Lower lobe of right lung (tissue), 2 donors: ENCODE measurements around the gene KRT1. TPM values are rescaled to one million over a fixed set of nuclear protein-coding genes. Genes with fewer than 3 reads are reported as not detected.
A peak's percentile ranks its signal among the peaks of the same experiment; 100 is the strongest.

Experiments
- ATAC-seq, 2 donors: fragments of 200-7000 bp; cut with Tn5 transposase; one replicate each; pipeline ENCODE4 v1.9.1; 2020 to 2022; ENCODE audit warnings: mild to moderate bottlenecking in 2 of 2, moderate library complexity in 2 of 2
- DNase-seq: peaks from one replicate; pipeline ENCODE4 v3.0.0-alpha.2; 2020
- H3K27ac ChIP-seq: fragments of 200-600 bp; one replicate; pipeline ENCODE4 v1.8.0; 2022
- H3K27me3 ChIP-seq: fragments of 200-600 bp; one replicate; pipeline ENCODE4 v1.8.0; 2022; ENCODE audit warnings: low read depth
- H3K36me3 ChIP-seq: fragments of 200-600 bp; one replicate; pipeline ENCODE4 v1.8.0; 2022; ENCODE audit warnings: mild to moderate bottlenecking
- H3K4me1 ChIP-seq: fragments of 200-600 bp; one replicate; pipeline ENCODE4 v1.8.0; 2022
- H3K4me3 ChIP-seq: fragments of 200-600 bp; one replicate; pipeline ENCODE4 v1.8.0; 2022; ENCODE audit warnings: mild to moderate bottlenecking
- H3K9me3 ChIP-seq: fragments of 200-600 bp; one replicate; pipeline ENCODE4 v1.8.0; 2022
- CTCF ChIP-seq: fragments of 200-600 bp; IDR thresholded peaks from one replicate; pipeline ENCODE4 v1.8.0; 2022; ENCODE audit warnings: antibody characterized with exemption, mild to moderate bottlenecking
- intact Hi-C: fragments of 100-400 bp; cut with DNase I; formaldehyde crosslinking; loops from one replicate; pipeline ENCODE4 v1.11.0; 2022
- total RNA-seq: library from RNA; stranded (reverse); fragmentation: NEBNext Ultra II Directional; extraction: Animal tissue kit (Norgen Biotek cat#: 25700); gene quantifications from one replicate; pipeline ENCODE4 v1.2.1, GENCODE V29; 2021
- donor health status: DM: no; HTN: yes; CAD: no; lungs with severe emphysema.

Gene KRT1
- total RNA-seq, 1 donor from 2014 or later, result 1.3 TPM

- no peaks in the 10 kb centered on the region for H3K9me3 ChIP-seq
- H3K27ac ChIP-seq, result no peak overlapping the region
- intact Hi-C loops, result no loop called here
- H3K27me3 ChIP-seq, result peaks cover 47% of the 10 kb centered on the region
- TF ChIP-seq CTCF, result no peak
- ATAC-seq (no peak), DNase-seq (no peak)
- no peaks in the 10 kb centered on the region for H3K36me3 ChIP-seq
- H3K4me3 ChIP-seq, result no peak overlapping the region
- H3K4me1 ChIP-seq, result peaks cover 9% of the 10 kb centered on the region
Measured at GRCh38 chr12:52694151-52694550, 13.9 kb upstream of the KRT1 start.

- H3K36me3 ChIP-seq, result no peaks in the 10 kb centered on the region
- peaks cover 44% of the 10 kb centered on the region for H3K27me3 ChIP-seq
- ATAC-seq (no peak), DNase-seq (no peak)
- H3K4me1 ChIP-seq, result peaks cover 9% of the 10 kb centered on the region
- no peak overlapping the region for H3K4me3 ChIP-seq
- no peak overlapping the region for H3K27ac ChIP-seq
- no peaks in the 10 kb centered on the region for H3K9me3 ChIP-seq
- no peak for TF ChIP-seq CTCF
- intact Hi-C loops, result no loop called here
Measured at GRCh38 chr12:52693261-52693660, 13.1 kb upstream of the KRT1 start.

- Histone ChIP-seq H3K4me3 (no peak overlapping the region), H3K4me1 (peaks cover 9% of the 10 kb centered on the region), H3K27me3 (peaks cover 45% of the 10 kb centered on the region), H3K27ac (no peak overlapping the region), H3K9me3 (no peaks in the 10 kb centered on the region), H3K36me3 (no peaks in the 10 kb centered on the region)
- intact Hi-C loops, result no loop called here
- ATAC-seq (no peak), DNase-seq (no peak)
- no peak for TF ChIP-seq CTCF
Measured at GRCh38 chr12:52692254-52692653, 12.0 kb upstream of the KRT1 start.

- H3K4me1 ChIP-seq, result peaks cover 9% of the 10 kb centered on the region
- no peak overlapping the region for H3K4me3 ChIP-seq
- ATAC-seq (no peak), DNase-seq (no peak)
- no peaks in the 10 kb centered on the region for H3K9me3 ChIP-seq
- H3K27me3 ChIP-seq, result peaks cover 46% of the 10 kb centered on the region
- H3K27ac ChIP-seq, result no peak overlapping the region
- no peaks in the 10 kb centered on the region for H3K36me3 ChIP-seq
- intact Hi-C loops, result no loop called here
- no peak for TF ChIP-seq CTCF
Measured at GRCh38 chr12:52691841-52692150, 11.6 kb upstream of the KRT1 start.

- intact Hi-C loops, result no loop called here
- no peak for TF ChIP-seq CTCF
- peak overlapping the region; percentile 41 for H3K4me3 ChIP-seq
- no peaks in the 10 kb centered on the region for H3K36me3 ChIP-seq
- H3K27me3 ChIP-seq, result peaks cover 51% of the 10 kb centered on the region
- peaks cover 9% of the 10 kb centered on the region for H3K4me1 ChIP-seq
- DNase-seq (no peak), ATAC-seq (peak; percentile 47 to 57)
- H3K27ac ChIP-seq, result no peak overlapping the region
- H3K9me3 ChIP-seq, result no peaks in the 10 kb centered on the region
Measured at GRCh38 chr12:52691076-52691840, 11.1 kb upstream of the KRT1 start.
